HG02840 (cell line): ENCODE measurements around the gene GOLGA8G.
"Not testable (repeated sequence)": the region's sequence is repeated elsewhere in the genome, so short reads cannot be mapped to it uniquely, and the experiment has no call there.

Experiments used
- ATAC-seq: cut with Tn5 transposase; IDR thresholded peaks from one replicate; pipeline ENCODE4 v1.9.1; 2021; ENCODE audit warnings: mild to moderate bottlenecking, moderate library complexity, moderate number of reproducible peaks; ENCODE audit not compliant: unreplicated experiment, low FRiP score

Gene GOLGA8G, protein sequence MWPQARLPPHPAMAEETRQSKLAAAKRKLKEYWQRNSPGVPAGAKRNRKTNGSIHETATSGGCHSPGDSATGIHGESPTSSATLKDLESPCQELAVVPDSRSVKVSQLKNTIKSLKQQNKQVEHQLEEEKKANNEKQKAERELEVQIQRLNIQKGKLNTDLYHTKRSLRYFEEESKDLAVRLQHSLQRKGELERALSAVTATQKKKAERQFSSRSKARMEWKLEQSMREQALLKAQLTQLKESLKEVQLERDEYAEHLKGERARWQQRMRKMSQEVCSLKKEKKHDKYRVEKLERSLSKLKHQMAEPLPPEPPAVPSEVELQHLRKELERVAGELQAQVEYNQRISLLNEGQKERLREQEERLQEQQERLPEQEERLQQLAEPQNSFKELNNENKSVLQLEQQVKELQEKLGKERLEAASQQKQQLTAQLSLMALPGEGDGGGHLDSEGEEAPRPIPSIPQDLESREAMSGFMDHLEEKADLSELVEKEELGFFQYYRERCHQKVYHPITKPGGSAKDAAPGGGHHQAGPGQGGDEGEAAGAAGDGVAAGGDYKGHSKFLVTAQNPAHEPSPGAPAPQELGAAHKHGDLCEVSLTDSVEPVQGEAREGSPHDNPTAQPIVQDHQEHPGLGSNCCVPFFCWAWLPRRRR

DNA sequence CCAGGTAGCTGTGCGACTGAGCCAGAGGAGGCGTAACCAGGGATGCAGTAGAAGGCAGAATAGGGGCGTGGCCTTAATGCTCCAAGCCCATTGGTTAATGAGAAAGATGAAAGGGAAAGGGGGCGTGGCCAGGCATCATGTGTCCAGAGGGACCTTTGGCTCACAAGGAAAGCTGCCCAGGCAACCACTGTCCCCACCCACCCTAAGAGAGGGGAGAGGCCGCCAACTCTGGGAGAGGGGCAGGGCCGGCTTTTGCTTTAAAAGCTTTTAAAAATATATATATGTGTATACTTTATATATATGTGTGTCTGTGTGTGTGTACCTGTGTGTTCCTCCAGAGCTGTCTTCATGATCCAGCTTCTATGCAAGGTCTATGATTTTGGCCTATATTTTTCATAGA, at the start of gene GOLGA8G:
Gene GOLGA8G (minus strand): TSS at position 18 of the 400 bp plus-strand sequence. CDS start 62 bp downstream, outside the sequence.
- ATAC-seq = not testable (repeated sequence)

DNA sequence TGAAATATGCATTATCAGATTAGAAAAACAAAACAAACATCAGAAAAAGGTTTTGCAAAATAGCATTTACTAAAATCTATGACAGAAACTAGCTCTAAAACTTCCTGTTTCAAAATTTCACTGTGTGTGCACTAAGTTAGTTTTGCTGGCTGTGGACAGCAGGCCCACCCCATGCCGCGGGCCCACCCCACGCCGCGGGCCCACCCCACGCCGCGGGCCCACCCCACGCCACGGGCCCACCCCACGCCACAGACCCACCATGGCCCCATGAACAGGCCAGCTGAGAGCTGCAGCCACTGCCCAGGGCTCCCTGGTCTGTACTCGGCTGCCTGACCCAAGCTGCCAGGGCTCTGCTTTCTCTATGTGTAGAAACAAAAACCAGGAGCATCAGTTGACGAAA, 40.6 kb upstream of the GOLGA8G start:
- not testable (repeated sequence) for ATAC-seq

DNA sequence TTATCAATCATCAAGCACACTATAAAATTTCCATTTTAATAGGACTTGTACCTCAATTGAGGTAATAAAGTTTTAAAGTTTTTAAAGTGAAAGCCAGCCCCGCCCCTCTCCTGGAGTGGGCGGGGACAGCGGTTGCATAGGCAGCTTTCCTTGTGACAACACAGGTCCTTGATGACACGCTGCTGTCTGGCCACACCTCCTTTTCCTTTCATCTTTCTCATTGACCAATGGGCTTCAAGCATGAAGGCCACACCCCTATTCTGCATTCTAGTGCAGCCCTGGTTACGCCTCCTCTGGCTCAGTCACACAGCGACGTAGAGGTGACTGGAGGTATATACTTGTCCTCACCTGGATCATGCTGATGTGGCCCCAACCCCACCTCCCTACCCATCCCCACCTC, 20.5 kb upstream of the GOLGA8G start, which contains the start of gene GOLGA6L25:
Gene GOLGA6L25 (plus strand): TSS at position 301 of the 400 bp plus-strand sequence. CDS start 61 bp downstream, at position 362.
- ATAC-seq = not testable (repeated sequence)

DNA sequence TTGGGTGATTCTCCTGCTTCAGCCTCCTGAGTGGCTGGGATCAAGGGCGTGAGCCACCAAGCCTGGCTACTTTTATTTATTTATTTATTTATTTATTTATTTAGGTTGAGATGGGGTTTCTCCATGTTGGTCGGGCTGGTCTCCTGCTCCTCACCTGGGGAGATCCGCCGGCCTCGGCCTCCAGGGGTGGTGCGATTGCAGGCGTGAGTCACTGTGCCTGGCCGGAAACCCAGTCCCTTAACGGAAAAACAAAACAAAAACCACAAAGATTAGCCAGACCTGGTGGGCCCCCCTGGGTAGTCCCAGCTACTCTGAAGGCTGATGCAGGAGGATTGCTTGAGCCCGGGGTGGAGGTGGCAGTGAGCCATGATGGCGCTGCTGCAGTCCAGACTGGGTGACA, 17.6 kb downstream of the GOLGA8G start:
- ATAC-seq = not testable (repeated sequence)

DNA sequence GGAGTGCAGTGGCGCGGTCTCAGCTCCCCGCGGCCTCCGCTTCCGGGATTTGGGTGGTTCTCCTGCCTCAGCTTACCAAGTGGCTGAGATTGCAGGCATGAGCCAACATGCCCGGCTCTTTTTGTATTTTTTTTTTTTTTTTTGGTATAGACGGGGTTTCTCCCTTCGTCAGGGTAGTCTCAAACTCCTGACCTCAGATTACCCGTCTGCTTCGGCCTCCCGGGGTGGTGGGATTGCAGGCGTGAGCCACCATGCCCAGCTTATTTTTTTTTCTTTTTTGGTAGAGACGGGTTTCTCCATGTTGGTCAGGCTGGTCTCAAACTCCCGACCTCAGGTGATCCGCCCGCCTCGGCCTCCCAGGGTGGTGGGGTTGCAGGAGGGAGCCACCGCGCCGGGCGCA, 18.6 kb downstream of the GOLGA8G start:
- not testable (repeated sequence) for ATAC-seq

DNA sequence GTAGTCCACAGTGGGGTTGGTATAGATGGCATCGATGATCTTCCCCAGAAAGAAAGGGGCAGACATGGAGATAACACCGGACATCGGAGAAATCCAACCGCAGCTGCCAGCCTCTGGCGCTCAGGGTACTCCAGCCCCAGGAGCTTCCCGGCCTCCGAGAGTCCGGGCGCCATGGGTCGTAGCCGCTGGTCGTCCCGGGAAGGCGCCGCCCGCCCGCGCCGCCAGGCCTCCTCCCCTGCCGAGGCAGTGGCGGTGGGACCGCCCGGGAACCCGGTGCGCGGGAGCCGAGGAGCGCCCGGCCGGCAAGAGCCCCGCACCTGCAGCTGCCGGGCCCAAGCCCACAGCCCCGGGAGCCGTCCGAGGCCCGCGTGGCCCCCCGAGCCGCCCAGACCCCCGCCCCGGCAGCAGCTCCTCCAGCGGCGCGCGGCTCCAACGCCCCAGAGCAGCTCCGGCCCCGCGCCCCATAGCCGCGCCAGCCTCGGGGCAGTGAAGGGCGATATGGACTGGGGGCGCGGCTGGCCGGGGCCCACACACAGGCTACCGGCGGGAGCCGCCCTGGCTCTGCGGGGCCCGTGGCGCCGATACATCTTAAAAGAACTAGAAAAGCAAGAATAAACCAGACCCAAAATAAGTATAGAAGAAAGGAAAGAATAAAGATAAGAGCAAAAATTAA, 24.4 kb downstream of the GOLGA8G start:
- not testable (repeated sequence) for ATAC-seq

DNA sequence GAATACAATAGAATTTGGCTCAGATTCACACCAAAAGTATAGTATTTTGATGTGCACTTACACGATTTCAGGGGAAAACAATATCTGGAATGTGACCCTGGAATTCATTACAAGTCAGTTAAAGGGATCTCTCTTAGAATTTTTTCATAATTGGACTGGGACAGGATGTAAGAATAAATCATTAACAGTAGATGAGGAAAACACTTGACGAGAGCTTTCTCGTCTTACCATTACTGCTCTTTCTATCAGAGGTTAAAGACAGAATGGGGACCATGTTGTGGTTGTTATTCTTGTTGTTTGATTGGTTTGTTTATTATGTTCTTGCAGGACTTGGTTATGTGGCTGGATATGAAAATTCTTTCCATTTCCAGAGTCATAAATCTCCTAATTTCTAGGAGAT, 51.4 kb downstream of the GOLGA8G start:
- not testable (repeated sequence) for ATAC-seq
